Adrenal gland (tissue), 12 donors: ENCODE measurements around the gene EPHB2. TPM values are rescaled to one million over a fixed set of nuclear protein-coding genes. Genes with fewer than 3 reads are reported as not detected.

Experiments used
- DNase-seq, 7 donors: peaks; one replicate each; pipeline ENCODE4 v3.0.0-alpha.2; 2019 to 2020
- H3K27ac ChIP-seq, 5 donors: fragments of 200-600 bp; sonication (generic) in 4 of 5; 1 replicate in 3 of 5; 2 replicates in 2 of 5; pipeline versions ENCODE4 v1.5.1 to v1.8.0; 2016 to 2020; ENCODE audit warnings: mild to moderate bottlenecking in 1 of 5
- H3K27me3 ChIP-seq: fragments of 200-600 bp; 2 replicates; pipeline ENCODE4 v1.8.0; 2021
- H3K36me3 ChIP-seq, 2 donors: fragments of 200-600 bp; replicated peaks in 1 of 2; 1 replicate in 1 of 2; 2 replicates in 1 of 2; pipeline versions ENCODE4 v1.5.1 to v1.8.0; 2018 to 2022
- H3K4me1 ChIP-seq, 2 donors: fragments of 200-600 bp; replicated peaks in 1 of 2; 1 replicate in 1 of 2; 2 replicates in 1 of 2; pipeline versions ENCODE4 v1.5.1 to v1.8.0; 2018 to 2021
- H3K4me3 ChIP-seq, 4 donors: fragments of 200-600 bp; sonication (generic) in 3 of 4; one replicate each; pipeline ENCODE4 v1.5.1; 2016 to 2018
- H3K9me3 ChIP-seq, 3 donors: fragments of 200-600 bp; sonication (generic) in 1 of 3; replicated peaks in 1 of 3; 1 replicate in 2 of 3; 2 replicates in 1 of 3; pipeline versions ENCODE4 v1.5.1 to v1.8.0; 2016 to 2021
- POLR2A ChIP-seq, 2 donors: fragments of 450-650 bp; IDR thresholded peaks; one replicate each; pipeline ENCODE4 v1.6.1; 2017; ENCODE audit warnings: antibody characterized with exemption in 2 of 2, mild to moderate bottlenecking in 2 of 2, moderate library complexity in 1 of 2
- WGBS, 4 donors: extraction: QIAGEN DNeasy Blood & Tissue Kit in 2 of 4; methylation state at CpG; one replicate each; pipeline versions ENCODE4 v1.1.5 to v1.1.7; 2013 to 2017; 5-methylcytosine and 5-hydroxymethylcytosine counted together
- intact Hi-C, 2 donors: fragments of 100-400 bp; cut with DNase I; formaldehyde crosslinking; loops; one replicate each; pipeline versions ENCODE4 v1.14.1 to v1.15.0; 2022 to 2023
- polyA plus RNA-seq, 3 donors: library from polyadenylated mRNA; stranded (reverse); fragments of 200-250 nt in 2 of 3; fragments of 350-450 nt in 1 of 3; fragmentation: Illumina TruSeq in 1 of 3; extraction: RNeasy Lipid Tissue Mini Kit (QIAGEN cat#74804) in 1 of 3; gene quantifications; one replicate each; pipeline ENCODE4 v1.2.3, GENCODE V29; 2013 to 2014
- total RNA-seq, 9 donors: library from RNA; depleted of rRNA in 4 of 9; stranded (reverse); fragments of >200 nt in 4 of 9; fragments of 120-200 nt in 1 of 9; fragmentation: NEBNext Ultra II Directional in 1 of 9; extraction: Animal tissue kit (Norgen Biotek cat#: 25700) in 1 of 9; gene quantifications; one replicate each; pipeline versions ENCODE4 v1.1.0 to v1.2.4, GENCODE V29; 2013 to 2023
- TF ChIP-seq, protein P1 (sequence below), 6 experiments: fragments of 450-650 bp in 4 of 6; fragments of 200-600 bp in 2 of 6; sonication (generic) in 1 of 6; IDR thresholded peaks; 1 replicate in 5 of 6; 2 replicates in 1 of 6; pipeline versions ENCODE4 v1.5.1 to v1.8.0; 2016 to 2021; ENCODE audit warnings: antibody characterized with exemption in 6 of 6, mild to moderate bottlenecking in 2 of 6, moderate library complexity in 1 of 6
- donor health status: healthy with polysubstance abuse.
- donor health status: Bipolar disorder and iron deficiency.
- donor health status: DM: yes; HTN: yes; CAD: no.
- donor health status: DM: no; HTN: no; CAD: no.
- donor health status: DM: no; HTN: no; CAD: no.
- donor health status: DM: yes; HTN: yes; CAD: no.

EPHB2 gene
- total and polyA plus RNA-seq, 12 donors, result 0.67 to 10.3 (median 3.1) TPM

DNA sequence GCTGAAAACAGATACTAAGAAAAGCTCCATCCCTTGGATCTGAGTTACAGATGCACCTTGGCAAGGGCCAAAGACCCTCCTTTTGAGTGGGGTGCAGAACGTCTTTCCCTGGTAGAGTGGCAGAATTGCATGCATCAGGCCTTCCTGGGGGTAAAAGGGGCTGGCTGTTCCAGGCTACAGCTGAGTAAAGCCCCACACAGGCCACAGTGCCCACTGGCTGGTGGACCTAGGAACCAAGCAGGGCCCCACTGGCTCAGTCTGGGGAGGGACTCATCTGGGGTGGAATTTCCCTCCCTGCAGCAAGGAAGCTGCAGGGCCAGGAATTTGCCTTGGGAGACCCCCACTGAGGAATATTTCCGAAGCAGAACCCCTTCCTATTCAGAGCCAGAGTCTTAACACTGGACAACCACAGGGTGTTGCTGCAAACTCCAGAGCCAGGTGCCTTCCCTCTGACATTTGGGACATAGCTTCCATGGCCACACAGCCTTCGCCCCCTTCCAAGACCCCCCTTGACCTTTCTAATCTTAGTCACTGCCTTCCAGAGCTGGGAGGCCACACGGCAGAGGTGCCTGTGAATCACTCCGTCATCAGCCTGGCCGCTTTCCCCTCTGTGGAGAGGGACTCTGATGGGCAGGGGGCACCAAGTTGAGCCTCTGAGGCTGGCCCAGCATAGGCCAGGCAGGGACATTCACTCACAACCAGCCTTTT, 209.5 kb downstream of the EPHB2 start:
- Histone ChIP-seq H3K27me3 (no peaks in the 10 kb centered on the region), H3K27ac (no peak overlapping the region), H3K4me3 (no peak overlapping the region), H3K36me3 (no peaks in the 10 kb centered on the region), H3K9me3 (no peaks in the 10 kb centered on the region), H3K4me1 (no peaks in the 10 kb centered on the region)
- intact Hi-C loops, result no loop called here
- TF ChIP-seq POLR2A (IDR thresholded peaks at IDR 0.05), result no peak
- TF ChIP-seq, protein P1, sequence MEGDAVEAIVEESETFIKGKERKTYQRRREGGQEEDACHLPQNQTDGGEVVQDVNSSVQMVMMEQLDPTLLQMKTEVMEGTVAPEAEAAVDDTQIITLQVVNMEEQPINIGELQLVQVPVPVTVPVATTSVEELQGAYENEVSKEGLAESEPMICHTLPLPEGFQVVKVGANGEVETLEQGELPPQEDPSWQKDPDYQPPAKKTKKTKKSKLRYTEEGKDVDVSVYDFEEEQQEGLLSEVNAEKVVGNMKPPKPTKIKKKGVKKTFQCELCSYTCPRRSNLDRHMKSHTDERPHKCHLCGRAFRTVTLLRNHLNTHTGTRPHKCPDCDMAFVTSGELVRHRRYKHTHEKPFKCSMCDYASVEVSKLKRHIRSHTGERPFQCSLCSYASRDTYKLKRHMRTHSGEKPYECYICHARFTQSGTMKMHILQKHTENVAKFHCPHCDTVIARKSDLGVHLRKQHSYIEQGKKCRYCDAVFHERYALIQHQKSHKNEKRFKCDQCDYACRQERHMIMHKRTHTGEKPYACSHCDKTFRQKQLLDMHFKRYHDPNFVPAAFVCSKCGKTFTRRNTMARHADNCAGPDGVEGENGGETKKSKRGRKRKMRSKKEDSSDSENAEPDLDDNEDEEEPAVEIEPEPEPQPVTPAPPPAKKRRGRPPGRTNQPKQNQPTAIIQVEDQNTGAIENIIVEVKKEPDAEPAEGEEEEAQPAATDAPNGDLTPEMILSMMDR (IDR thresholded peaks at IDR 0.05), result no peak
- WGBS, 4 donors, result 59 to 78% (median 65%) methylated on average over 6 of the region's 6 CpGs
- DNase-seq, result no peak

DNA sequence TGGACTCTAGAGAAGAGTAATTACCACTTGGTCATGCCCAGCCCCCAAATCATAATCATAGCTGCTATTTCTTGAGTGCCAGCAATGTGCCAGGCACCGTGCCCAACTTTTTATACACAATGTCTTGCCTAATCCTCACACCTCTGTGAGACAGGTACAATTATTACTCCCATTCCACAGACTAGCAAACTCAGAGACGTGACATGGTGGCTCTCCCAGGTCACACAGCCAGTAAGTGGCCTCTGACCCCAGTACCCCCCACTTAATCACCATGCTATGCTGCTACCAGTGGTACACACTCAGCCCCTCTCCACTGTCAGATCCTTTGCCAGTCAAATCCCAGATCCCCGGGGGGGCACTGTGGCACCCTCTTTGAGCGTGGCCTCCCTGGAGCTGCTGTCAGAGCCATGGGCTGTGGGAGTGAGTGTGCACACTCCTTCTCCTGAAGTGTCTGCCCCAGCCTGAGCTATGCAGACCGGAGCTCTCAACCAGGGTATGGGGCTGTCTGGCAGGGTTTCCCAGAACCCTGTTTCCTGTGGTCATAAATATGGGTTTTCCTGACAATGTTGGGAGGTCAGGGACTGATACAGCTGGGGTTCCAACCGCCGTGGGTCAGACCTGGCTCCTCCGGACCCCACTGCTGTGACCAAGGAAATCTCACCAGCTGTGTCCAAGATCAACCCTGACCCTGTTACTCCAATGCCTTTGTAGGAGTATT, 210.3 kb downstream of the EPHB2 start:
- H3K27me3 ChIP-seq, result no peaks in the 10 kb centered on the region
- DNase-seq, result no peak

DNA sequence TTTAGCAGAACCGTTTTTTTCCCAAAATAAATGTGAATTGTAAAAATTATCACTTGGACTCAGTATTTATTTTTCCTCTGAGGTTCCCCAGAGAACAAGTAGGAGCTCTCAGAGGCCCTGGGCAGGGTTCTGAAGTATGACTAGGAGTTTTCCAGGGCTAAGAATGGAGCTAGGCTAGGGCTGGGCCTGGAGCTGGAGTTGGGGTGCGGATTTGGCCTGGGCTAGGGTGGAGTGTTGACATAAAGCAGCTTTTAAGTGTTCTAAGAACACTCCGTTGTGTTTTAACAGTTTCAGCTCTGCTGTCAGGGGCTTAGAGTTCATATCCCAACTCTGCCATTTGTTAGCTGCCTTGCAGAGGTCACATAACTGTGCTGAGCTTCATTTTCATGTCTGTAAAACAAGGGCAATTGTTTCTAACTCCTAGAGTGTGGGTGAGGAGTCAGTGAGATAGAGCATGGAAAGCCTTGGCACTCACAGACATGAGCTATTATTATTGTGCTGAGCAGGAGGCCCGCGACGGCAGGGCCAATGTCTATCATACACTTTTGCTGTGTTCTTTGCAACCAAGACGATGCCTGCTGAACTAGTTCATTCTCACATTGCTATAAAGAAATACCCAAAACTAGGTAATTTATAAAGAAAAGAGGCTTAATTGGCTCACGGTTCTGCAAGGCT, 210.9 kb downstream of the EPHB2 start:
- TF ChIP-seq POLR2A (IDR thresholded peaks at IDR 0.05), result no peak
- TF ChIP-seq, protein P1 (IDR thresholded peaks at IDR 0.05), result no peak
- no peak for DNase-seq
- intact Hi-C loops, result no loop called here
- Histone ChIP-seq H3K27me3 (no peaks in the 10 kb centered on the region), H3K9me3 (no peaks in the 10 kb centered on the region), H3K36me3 (no peaks in the 10 kb centered on the region), H3K4me1 (no peaks in the 10 kb centered on the region), H3K27ac (no peak overlapping the region), H3K4me3 (no peak overlapping the region)
- 80 to 84% (median 82%) methylated on average over 8 of the region's 8 CpGs for WGBS, 4 donors

More for the DNA sequence above, 210.3 kb downstream of the EPHB2 start:
- Histone ChIP-seq H3K36me3 (no peaks in the 10 kb centered on the region), H3K27ac (no peak overlapping the region), H3K9me3 (no peaks in the 10 kb centered on the region), H3K4me1 (no peaks in the 10 kb centered on the region), H3K4me3 (no peak overlapping the region)
- intact Hi-C loops, result no loop called here
- 65 to 79% (median 73%) methylated on average over 5 to 8 of the region's 8 CpGs for WGBS, 4 donors
- TF ChIP-seq, protein P1 (IDR thresholded peaks at IDR 0.05), result no peak
- TF ChIP-seq POLR2A (IDR thresholded peaks at IDR 0.05), result no peak

DNA sequence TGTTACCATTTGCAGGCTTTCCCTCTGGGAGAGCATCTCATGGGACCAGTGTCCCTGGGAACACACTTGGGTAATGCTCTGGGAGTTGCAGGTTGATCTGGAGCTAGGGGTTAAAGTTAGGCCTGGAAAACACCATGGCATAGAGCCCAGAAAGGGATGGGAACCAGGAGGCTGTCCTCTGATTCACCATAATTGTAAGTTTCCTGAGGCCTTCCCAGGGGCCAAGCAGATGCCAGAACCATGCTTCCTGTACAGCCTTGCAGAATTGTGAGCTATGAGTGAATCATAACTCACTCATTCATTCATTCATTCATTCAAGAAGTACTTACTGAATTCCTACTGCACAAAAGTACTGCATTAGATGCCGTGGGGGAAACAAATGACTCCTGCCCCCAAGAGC, 212.0 kb downstream of the EPHB2 start:
- Histone ChIP-seq H3K4me3 (no peak overlapping the region), H3K9me3 (no peaks in the 10 kb centered on the region), H3K36me3 (no peaks in the 10 kb centered on the region), H3K27ac (no peak overlapping the region), H3K27me3 (no peaks in the 10 kb centered on the region), H3K4me1 (no peaks in the 10 kb centered on the region)
- intact Hi-C loops, result no loop called here
- WGBS, 4 donors, result 86 to 100% (median 91%) methylated on average over 1 of the region's 1 CpG
- TF ChIP-seq, protein P1 (IDR thresholded peaks at IDR 0.05), result no peak
- TF ChIP-seq POLR2A (IDR thresholded peaks at IDR 0.05), result no peak
- no peak for DNase-seq
